ENCODE data around the gene SLC8B1.

DNA sequence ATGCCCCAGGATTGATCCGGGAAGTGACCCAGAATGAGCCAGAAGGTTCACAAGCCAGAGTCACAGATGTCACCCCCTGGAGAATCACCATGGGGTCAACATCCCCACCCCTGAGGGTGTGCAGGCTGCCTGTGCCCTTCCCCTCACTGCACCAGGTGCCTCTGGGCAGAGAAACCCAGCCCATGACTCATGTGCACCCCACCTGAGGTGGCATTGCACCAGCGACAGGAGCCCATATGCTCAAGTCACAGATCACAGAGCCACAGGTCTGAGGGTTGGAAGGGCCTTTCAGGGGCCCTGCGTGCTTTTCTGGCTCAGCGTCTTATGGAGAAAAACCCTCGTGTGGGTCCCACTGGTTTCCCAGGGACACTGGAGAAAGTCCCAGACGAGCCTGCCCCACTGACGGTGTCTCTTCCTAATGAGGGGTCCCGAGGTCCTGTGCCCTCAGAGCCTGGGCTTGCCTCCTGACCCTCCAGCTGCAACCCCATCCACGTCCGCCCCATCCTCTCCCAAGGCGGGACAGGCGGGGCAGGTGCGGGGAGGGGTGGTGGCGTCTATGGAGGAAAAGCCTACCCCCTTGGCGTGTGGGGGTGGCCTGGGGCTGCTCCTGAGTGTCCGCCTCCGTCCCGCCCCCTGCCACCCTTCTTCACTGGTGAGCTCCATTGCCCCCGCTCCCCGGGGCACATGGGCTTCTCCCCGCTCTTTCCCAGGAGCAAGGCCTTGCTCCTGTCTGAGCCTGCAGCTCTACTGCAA, 47.6 kb downstream of the SLC8B1 start:
- TF ChIP-seq, protein P1, sequence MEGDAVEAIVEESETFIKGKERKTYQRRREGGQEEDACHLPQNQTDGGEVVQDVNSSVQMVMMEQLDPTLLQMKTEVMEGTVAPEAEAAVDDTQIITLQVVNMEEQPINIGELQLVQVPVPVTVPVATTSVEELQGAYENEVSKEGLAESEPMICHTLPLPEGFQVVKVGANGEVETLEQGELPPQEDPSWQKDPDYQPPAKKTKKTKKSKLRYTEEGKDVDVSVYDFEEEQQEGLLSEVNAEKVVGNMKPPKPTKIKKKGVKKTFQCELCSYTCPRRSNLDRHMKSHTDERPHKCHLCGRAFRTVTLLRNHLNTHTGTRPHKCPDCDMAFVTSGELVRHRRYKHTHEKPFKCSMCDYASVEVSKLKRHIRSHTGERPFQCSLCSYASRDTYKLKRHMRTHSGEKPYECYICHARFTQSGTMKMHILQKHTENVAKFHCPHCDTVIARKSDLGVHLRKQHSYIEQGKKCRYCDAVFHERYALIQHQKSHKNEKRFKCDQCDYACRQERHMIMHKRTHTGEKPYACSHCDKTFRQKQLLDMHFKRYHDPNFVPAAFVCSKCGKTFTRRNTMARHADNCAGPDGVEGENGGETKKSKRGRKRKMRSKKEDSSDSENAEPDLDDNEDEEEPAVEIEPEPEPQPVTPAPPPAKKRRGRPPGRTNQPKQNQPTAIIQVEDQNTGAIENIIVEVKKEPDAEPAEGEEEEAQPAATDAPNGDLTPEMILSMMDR (conservative IDR thresholded peaks at IDR 0.05; ENCODE audit: low read depth, low read length): no peak
- no peak for TF ChIP-seq EZH2phosphoT487 (IDR thresholded peaks at IDR 0.05; ENCODE audit: borderline replicate concordance, low read length)
- no peak for TF ChIP-seq EZH2 (IDR thresholded peaks at IDR 0.05; ENCODE audit: low read length, unreplicated experiment)
